Umbilical cord (tissue), 2 donors: ENCODE results near the gene RAPGEF4. TPM values are rescaled to one million over a fixed set of nuclear protein-coding genes. Genes with fewer than 3 reads are reported as not detected.
"Not testable (repeated sequence)": the region's sequence is repeated elsewhere in the genome, so short reads cannot be mapped to it uniquely, and the experiment has no call there.

Experiments
- DNase-seq: peaks from one replicate; pipeline ENCODE4 v3.0.0-alpha.2; 2015; ENCODE audit warnings: low spot score
- total RNA-seq: library from RNA; depleted of rRNA; stranded (reverse); fragments of >200 nt; gene quantifications from one replicate; pipeline ENCODE4 v1.2.3, GENCODE V29; 2014; ENCODE audit warnings: low replicate concordance; ENCODE audit not compliant: insufficient read depth

RAPGEF4 gene
- total RNA-seq, 1 donor from 2014 or later = 19.0 TPM

- peak; percentile 7 for DNase-seq
Observed at GRCh38 chr2:172726172-172726735, 9.4 kb upstream of the RAPGEF4 start.

- DNase-seq = no peak
Observed at GRCh38 chr2:172730411-172730810, 5.2 kb upstream of the RAPGEF4 start.

- peak; percentile 8 for DNase-seq
Observed at GRCh38 chr2:172734711-172735581, 699 bp upstream of the RAPGEF4 start.

GRCh38 chr2:172736424-172737174 lies 954 bp downstream of the RAPGEF4 start:
- DNase-seq = no peak

GRCh38 chr2:172739661-172740266 lies 4.1 kb downstream of the RAPGEF4 start:
- no peak for DNase-seq

GRCh38 chr2:172740856-172741255 lies 5.2 kb downstream of the RAPGEF4 start:
- DNase-seq = no peak

- DNase-seq = no peak
Observed at GRCh38 chr2:172742931-172743540, 7.4 kb downstream of the RAPGEF4 start.

- no peak for DNase-seq
Observed at GRCh38 chr2:172743898-172744297, 8.3 kb downstream of the RAPGEF4 start.

- no peak for DNase-seq
Observed at GRCh38 chr2:172745636-172746035, 10.0 kb downstream of the RAPGEF4 start.

GRCh38 chr2:172748543-172748942 lies 12.9 kb downstream of the RAPGEF4 start:
- not testable (repeated sequence) for DNase-seq

- no peak for DNase-seq
Observed at GRCh38 chr2:172749388-172749787, 13.7 kb downstream of the RAPGEF4 start.

GRCh38 chr2:172751564-172751963 lies 15.9 kb downstream of the RAPGEF4 start:
- no peak for DNase-seq

- no peak for DNase-seq
Observed at GRCh38 chr2:172753610-172754009, 18.0 kb downstream of the RAPGEF4 start.

- DNase-seq = no peak
Observed at GRCh38 chr2:172759441-172759840, 23.8 kb downstream of the RAPGEF4 start.

- no peak for DNase-seq
Observed at GRCh38 chr2:172761306-172761705, 25.7 kb downstream of the RAPGEF4 start.

GRCh38 chr2:172762574-172762973 lies 26.9 kb downstream of the RAPGEF4 start:
- DNase-seq = no peak

GRCh38 chr2:172763079-172763478 lies 27.4 kb downstream of the RAPGEF4 start:
- no peak for DNase-seq

GRCh38 chr2:172765662-172766061 lies 30.0 kb downstream of the RAPGEF4 start:
- no peak for DNase-seq

GRCh38 chr2:172768401-172768800 lies 32.8 kb downstream of the RAPGEF4 start:
- no peak for DNase-seq

GRCh38 chr2:172769879-172770278 lies 34.2 kb downstream of the RAPGEF4 start:
- DNase-seq = no peak

GRCh38 chr2:172770887-172771286 lies 35.2 kb downstream of the RAPGEF4 start:
- no peak for DNase-seq

- no peak for DNase-seq
Observed at GRCh38 chr2:172772633-172773032, 37.0 kb downstream of the RAPGEF4 start.
